ENCODE data around the gene VMP1. TPM values are rescaled to one million over a fixed set of nuclear protein-coding genes. Genes with fewer than 3 reads are reported as not detected.

VMP1 gene
- total and polyA plus RNA-seq, 2 of the 13 experiments (the other 11 are each of a cell fraction or from before 2014, with no cell fraction given) = 186 to 271 TPM

DNA sequence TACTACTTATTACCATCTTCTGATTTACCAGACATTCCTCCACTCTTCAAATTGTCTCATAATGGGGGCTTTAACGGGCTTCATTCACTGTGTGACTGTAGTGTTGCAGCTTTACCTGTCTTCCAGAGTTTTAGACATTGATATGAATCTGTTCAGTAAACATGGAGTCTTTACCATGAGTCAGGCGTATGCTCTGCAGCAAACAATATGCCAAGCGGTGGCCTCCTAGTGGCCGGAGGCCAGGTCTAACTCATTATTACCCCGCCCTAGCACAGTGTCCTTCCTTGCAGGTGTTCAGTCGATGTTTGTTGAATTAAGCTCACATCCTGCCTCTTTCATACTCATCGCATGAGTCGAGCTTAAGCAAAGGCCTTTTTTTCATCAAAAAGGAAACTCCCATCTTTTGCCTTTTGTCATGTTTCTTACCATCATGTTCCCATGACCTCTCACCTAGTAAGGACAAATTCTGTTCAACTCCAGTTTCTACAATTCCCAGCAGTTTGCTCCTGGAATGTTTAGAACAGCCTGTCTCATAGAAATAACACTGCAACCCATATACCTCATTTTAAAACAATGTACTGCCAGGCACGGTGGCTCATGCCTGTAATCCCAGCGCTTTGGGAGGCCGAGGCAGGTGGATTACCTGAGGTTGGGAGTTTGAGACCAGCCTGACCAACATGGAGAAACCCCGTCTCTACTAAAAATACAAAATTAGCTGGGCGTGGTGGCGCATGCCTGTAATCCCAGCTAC, 145.9 kb downstream of the VMP1 start (continued):
- peak; percentile 20; the same call in 1 of the 2 replicates for TF ChIP-seq TBX3 (IDR thresholded peaks at IDR 0.05; ENCODE audit: borderline replicate concordance)
- TF ChIP-seq MEIS2 (CRISPR knock-in tag; IDR thresholded peaks at IDR 0.05) = peak; percentile 96
- 0 out of 2 replicates have a peak, but pooled peaks have one; percentile 35 for TF ChIP-seq ZKSCAN5 (CRISPR knock-in tag; IDR thresholded peaks at IDR 0.05)
- peak; percentile 88 for TF ChIP-seq CREM (IDR thresholded peaks at IDR 0.05)
- TF ChIP-seq CREM (CRISPR knock-in tag; IDR thresholded peaks at IDR 0.05) = no peak
- TF ChIP-seq BRD4 (CRISPR knock-in tag; IDR thresholded peaks at IDR 0.05) = peak; percentile 90; the same call in 1 of the 2 replicates
- no peak for TF ChIP-seq PCBP1 (IDR thresholded peaks at IDR 0.05; ENCODE audit: borderline replicate concordance, low read depth, low read length)
- peak; percentile 97 for TF ChIP-seq IRF2 (CRISPR knock-in tag; IDR thresholded peaks at IDR 0.05)
- TF ChIP-seq, protein P1, sequence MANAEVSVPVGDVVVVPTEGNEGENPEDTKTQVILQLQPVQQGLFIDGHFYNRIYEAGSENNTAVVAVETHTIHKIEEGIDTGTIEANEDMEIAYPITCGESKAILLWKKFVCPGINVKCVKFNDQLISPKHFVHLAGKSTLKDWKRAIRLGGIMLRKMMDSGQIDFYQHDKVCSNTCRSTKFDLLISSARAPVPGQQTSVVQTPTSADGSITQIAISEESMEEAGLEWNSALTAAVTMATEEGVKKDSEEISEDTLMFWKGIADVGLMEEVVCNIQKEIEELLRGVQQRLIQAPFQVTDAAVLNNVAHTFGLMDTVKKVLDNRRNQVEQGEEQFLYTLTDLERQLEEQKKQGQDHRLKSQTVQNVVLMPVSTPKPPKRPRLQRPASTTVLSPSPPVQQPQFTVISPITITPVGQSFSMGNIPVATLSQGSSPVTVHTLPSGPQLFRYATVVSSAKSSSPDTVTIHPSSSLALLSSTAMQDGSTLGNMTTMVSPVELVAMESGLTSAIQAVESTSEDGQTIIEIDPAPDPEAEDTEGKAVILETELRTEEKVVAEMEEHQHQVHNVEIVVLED (CRISPR knock-in tag; IDR thresholded peaks at IDR 0.05; ENCODE audit: borderline replicate concordance) = peak; percentile 62; the same call in 1 of the 2 replicates
- no peak for TF ChIP-seq KLF15 (CRISPR knock-in tag; IDR thresholded peaks at IDR 0.05; ENCODE audit: borderline replicate concordance)
- 0 out of 2 replicates have a peak, but pooled peaks have one; percentile 40 for TF ChIP-seq ZNF256 (CRISPR knock-in tag; conservative IDR thresholded peaks at IDR 0.05)
- TF ChIP-seq POLR2AphosphoS5 (IDR thresholded peaks at IDR 0.05; ENCODE audit: low read depth, low read length) = peak; percentile 68
- no peak for TF ChIP-seq GPN1 (CRISPR knock-in tag; IDR thresholded peaks at IDR 0.05; ENCODE audit: borderline replicate concordance)
- no peak for TF ChIP-seq ZNF224 (CRISPR knock-in tag; IDR thresholded peaks at IDR 0.05)
- TF ChIP-seq RBM39 (IDR thresholded peaks at IDR 0.05; ENCODE audit: low read depth, low read length, poor library complexity, severe bottlenecking) = no peak
- TF ChIP-seq, protein P2, sequence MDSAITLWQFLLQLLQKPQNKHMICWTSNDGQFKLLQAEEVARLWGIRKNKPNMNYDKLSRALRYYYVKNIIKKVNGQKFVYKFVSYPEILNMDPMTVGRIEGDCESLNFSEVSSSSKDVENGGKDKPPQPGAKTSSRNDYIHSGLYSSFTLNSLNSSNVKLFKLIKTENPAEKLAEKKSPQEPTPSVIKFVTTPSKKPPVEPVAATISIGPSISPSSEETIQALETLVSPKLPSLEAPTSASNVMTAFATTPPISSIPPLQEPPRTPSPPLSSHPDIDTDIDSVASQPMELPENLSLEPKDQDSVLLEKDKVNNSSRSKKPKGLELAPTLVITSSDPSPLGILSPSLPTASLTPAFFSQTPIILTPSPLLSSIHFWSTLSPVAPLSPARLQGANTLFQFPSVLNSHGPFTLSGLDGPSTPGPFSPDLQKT (CRISPR knock-in tag; IDR thresholded peaks at IDR 0.05; ENCODE audit: borderline replicate concordance) = no peak
- peak; percentile 66 for TF ChIP-seq ELF1 (CRISPR knock-in tag; IDR thresholded peaks at IDR 0.05)
- peak; percentile 71; the same call in 1 of the 2 replicates for TF ChIP-seq TSC22D2 (CRISPR knock-in tag; IDR thresholded peaks at IDR 0.05; ENCODE audit: borderline replicate concordance)
- TF ChIP-seq ZKSCAN1 (IDR thresholded peaks at IDR 0.05; ENCODE audit: low read length) = no peak
- TF ChIP-seq, protein P3, sequence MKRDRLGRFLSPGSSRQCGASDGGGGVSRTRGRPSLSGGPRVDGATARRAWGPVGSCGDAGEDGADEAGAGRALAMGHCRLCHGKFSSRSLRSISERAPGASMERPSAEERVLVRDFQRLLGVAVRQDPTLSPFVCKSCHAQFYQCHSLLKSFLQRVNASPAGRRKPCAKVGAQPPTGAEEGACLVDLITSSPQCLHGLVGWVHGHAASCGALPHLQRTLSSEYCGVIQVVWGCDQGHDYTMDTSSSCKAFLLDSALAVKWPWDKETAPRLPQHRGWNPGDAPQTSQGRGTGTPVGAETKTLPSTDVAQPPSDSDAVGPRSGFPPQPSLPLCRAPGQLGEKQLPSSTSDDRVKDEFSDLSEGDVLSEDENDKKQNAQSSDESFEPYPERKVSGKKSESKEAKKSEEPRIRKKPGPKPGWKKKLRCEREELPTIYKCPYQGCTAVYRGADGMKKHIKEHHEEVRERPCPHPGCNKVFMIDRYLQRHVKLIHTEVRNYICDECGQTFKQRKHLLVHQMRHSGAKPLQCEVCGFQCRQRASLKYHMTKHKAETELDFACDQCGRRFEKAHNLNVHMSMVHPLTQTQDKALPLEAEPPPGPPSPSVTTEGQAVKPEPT (CRISPR knock-in tag; IDR thresholded peaks at IDR 0.05; ENCODE audit: low read depth) = 0 out of 2 replicates have a peak, but pooled peaks have one; percentile 54
- TF ChIP-seq ZMYM4 (CRISPR knock-in tag; IDR thresholded peaks at IDR 0.05) = peak; percentile 100
- TF ChIP-seq, protein P4, sequence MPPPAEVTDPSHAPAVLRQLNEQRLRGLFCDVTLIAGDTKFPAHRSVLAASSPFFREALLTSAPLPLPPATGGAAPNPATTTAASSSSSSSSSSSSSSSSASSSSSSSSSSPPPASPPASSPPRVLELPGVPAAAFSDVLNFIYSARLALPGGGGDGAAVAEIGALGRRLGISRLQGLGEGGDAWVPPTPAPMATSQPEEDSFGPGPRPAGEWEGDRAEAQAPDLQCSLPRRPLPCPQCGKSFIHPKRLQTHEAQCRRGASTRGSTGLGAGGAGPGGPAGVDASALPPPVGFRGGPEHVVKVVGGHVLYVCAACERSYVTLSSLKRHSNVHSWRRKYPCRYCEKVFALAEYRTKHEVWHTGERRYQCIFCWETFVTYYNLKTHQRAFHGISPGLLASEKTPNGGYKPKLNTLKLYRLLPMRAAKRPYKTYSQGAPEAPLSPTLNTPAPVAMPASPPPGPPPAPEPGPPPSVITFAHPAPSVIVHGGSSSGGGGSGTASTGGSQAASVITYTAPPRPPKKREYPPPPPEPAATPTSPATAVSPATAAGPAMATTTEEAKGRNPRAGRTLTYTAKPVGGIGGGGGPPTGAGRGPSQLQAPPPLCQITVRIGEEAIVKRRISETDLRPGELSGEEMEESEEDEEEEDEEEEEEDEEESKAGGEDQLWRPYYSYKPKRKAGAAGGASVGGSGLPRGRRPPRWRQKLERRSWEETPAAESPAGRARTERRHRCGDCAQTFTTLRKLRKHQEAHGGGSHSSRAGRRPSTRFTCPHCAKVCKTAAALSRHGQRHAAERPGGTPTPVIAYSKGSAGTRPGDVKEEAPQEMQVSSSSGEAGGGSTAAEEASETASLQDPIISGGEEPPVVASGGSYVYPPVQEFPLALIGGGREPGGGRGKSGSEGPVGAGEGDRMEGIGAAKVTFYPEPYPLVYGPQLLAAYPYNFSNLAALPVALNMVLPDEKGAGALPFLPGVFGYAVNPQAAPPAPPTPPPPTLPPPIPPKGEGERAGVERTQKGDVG (CRISPR knock-in tag; IDR thresholded peaks at IDR 0.05; ENCODE audit: borderline replicate concordance) = peak; percentile 90; the same call in 1 of the 2 replicates
